Measurements from ENCODE around the gene PCNX4. TPM values are rescaled to one million over a fixed set of nuclear protein-coding genes. Genes with fewer than 3 reads are reported as not detected.

PCNX4 gene
- total and polyA plus RNA-seq, 2 experiments from 2014 or later, result 22.9 to 77.5 TPM

- DNase-seq (ENCODE audit: low spot score) (no peak), ATAC-seq (no peak)
- Histone ChIP-seq H2AFZ (no peak overlapping the region), H3F3A (replicated peaks; ENCODE audit: low read depth) (no peaks in the 10 kb centered on the region), H3K4me3 (no peak overlapping the region), H3K9me2 (ENCODE audit: insufficient read depth) (no peaks in the 10 kb centered on the region; the same call in 1 of the 2 replicates), H3K27ac (ENCODE audit: low read depth) (no peak overlapping the region), H3K4me1 (ENCODE audit: insufficient read depth) (peaks cover 4% of the 10 kb centered on the region; the same call in 1 of the 2 replicates), H3K4me2 (no peak overlapping the region), H4K20me1 (replicated peaks; ENCODE audit: insufficient read depth) (0 out of 2 replicates have a peak, but pooled peaks cover 3% of the 10 kb centered on the region), H3K79me2 (replicated peaks; ENCODE audit: insufficient read depth) (no peaks in the 10 kb centered on the region), H3K36me3 (ENCODE audit: insufficient read depth) (no peaks in the 10 kb centered on the region), H3K27me3 (ENCODE audit: insufficient read depth) (no peaks in the 10 kb centered on the region)
- H3K36me3 Mint-ChIP-seq (ENCODE audit: low read depth), result peaks cover 15% of the 10 kb centered on the region; the same call in 2 of the 3 replicates
- H3K4me3 Mint-ChIP-seq, result no peak overlapping the region
- TF ChIP-seq ZNF331 (CRISPR knock-in tag; IDR thresholded peaks at IDR 0.05; ENCODE audit: low read depth), result no peak
- TF ChIP-seq EZH2 (IDR thresholded peaks at IDR 0.05; ENCODE audit: low read depth, unreplicated experiment), result no peak
- no peak for TF ChIP-seq ETS1 (IDR thresholded peaks at IDR 0.05)
- no peak for TF ChIP-seq ZNF462 (CRISPR knock-in tag; IDR thresholded peaks at IDR 0.05)
- no peak for TF ChIP-seq CREB1 (CRISPR knock-in tag; IDR thresholded peaks at IDR 0.05; ENCODE audit: low read depth)
- no peak for TF ChIP-seq STAT1 (IDR thresholded peaks at IDR 0.05; ENCODE audit: unreplicated experiment)
- no peak for TF ChIP-seq REST (IDR thresholded peaks at IDR 0.05; ENCODE audit: unreplicated experiment)
- no peak for TF ChIP-seq JUNB (IDR thresholded peaks at IDR 0.05; ENCODE audit: unreplicated experiment)
- no peak for TF ChIP-seq ZNF114 (CRISPR knock-in tag; IDR thresholded peaks at IDR 0.05)
- no peak for TF ChIP-seq POLR2AphosphoS5 (IDR thresholded peaks at IDR 0.05; ENCODE audit: low read depth)
- no peak for TF ChIP-seq CTCF (conservative IDR thresholded peaks at IDR 0.05; ENCODE audit: low read depth in 2 of 2)
- TF ChIP-seq NANOG (IDR thresholded peaks at IDR 0.05; ENCODE audit: borderline replicate concordance), result no peak
- H3K27me3 Mint-ChIP-seq (ENCODE audit: insufficient read depth, low read depth, poor library complexity), result no peaks in the 10 kb centered on the region
- H3K4me1 Mint-ChIP-seq, result peaks cover 5% of the 10 kb centered on the region; the same call in 2 of the 3 replicates
- H3K27ac Mint-ChIP-seq, result no peak overlapping the region
- H3K9me3 Mint-ChIP-seq, result no peaks in the 10 kb centered on the region
Measured at GRCh38 chr14:60153991-60154390, 62.3 kb downstream of the PCNX4 start.
